ENCODE data around the gene WIPF1.

GRCh38 chr2:174628528-174629169 is 31.0 kb upstream of the WIPF1 start:
- TF ChIP-seq CTCF (conservative IDR thresholded peaks at IDR 0.05; ENCODE audit: low read length), result no peak
- TF ChIP-seq EZH2phosphoT487 (IDR thresholded peaks at IDR 0.05; ENCODE audit: borderline replicate concordance), result no peak
